GM23338 (cell line): ENCODE results near the gene SEPTIN8. TPM values are rescaled to one million over a fixed set of nuclear protein-coding genes. Genes with fewer than 3 reads are reported as not detected.

Source experiments
- ATAC-seq: fragments of 200-7000 bp; cut with Tn5 transposase; 3 replicates; pipeline ENCODE4 v1.9.1; 2020
- DNase-seq: peaks from one replicate; pipeline ENCODE4 v3.0.0-alpha.2; 2015; ENCODE audit warnings: low spot score
- H2AFZ ChIP-seq: fragments of 200-600 bp; sonication (generic); 2 replicates; pipeline ENCODE4 v1.8.0; 2016; ENCODE audit warnings: antibody characterized with exemption, mild to moderate bottlenecking, moderate library complexity
- H3F3A ChIP-seq: fragments of 200-600 bp; sonication (generic); replicated peaks from 2 replicates; pipeline ENCODE4 v1.8.0; 2017; ENCODE audit warnings: antibody characterized with exemption, mixed run types, low read depth
- H3K27ac ChIP-seq: fragments of 200-600 bp; sonication (generic); 2 replicates; pipeline ENCODE4 v1.6.1; 2016; ENCODE audit warnings: low read depth
- H3K27me3 ChIP-seq: fragments of 200-600 bp; sonication (generic); 2 replicates; pipeline ENCODE4 v1.8.0; 2016; ENCODE audit warnings: mild to moderate bottlenecking, mixed run types, moderate library complexity; ENCODE audit not compliant: insufficient read depth
- H3K36me3 ChIP-seq: fragments of 200-600 bp; sonication (generic); 2 replicates; pipeline ENCODE4 v1.8.0; 2016; ENCODE audit warnings: mild to moderate bottlenecking; ENCODE audit not compliant: insufficient read depth
- H3K4me1 ChIP-seq: fragments of 200-600 bp; sonication (generic); 2 replicates; pipeline ENCODE4 v1.8.0; 2016; ENCODE audit warnings: mild to moderate bottlenecking, moderate library complexity; ENCODE audit not compliant: insufficient read depth
- H3K4me2 ChIP-seq: fragments of 200-600 bp; sonication (generic); 2 replicates; pipeline ENCODE4 v1.7.1; 2017; ENCODE audit warnings: mixed run types
- H3K4me3 ChIP-seq: fragments of 200-600 bp; sonication (generic); 2 replicates; pipeline ENCODE4 v1.6.1; 2016; ENCODE audit warnings: mixed run types
- H3K79me2 ChIP-seq: fragments of 200-600 bp; sonication (generic); replicated peaks from 2 replicates; pipeline ENCODE4 v1.8.0; 2017; ENCODE audit warnings: mild to moderate bottlenecking; ENCODE audit not compliant: insufficient read depth
- H3K9me2 ChIP-seq: fragments of 200-600 bp; sonication (generic); 2 replicates; pipeline ENCODE4 v1.8.0; 2017; ENCODE audit not compliant: insufficient read depth
- H4K20me1 ChIP-seq: fragments of 200-600 bp; sonication (generic); replicated peaks from 2 replicates; pipeline ENCODE4 v1.8.0; 2017; ENCODE audit warnings: mild to moderate bottlenecking; ENCODE audit not compliant: insufficient read depth
- H3K27ac Mint-ChIP-seq: 2 replicates; pipeline ENCODE4 v1.8.0; 2020; ENCODE audit warnings: inconsistent platforms, mild to moderate bottlenecking, moderate library complexity, mixed read lengths
- H3K27me3 Mint-ChIP-seq: 3 replicates; pipeline ENCODE4 v1.8.0; 2022; ENCODE audit warnings: low read depth, mild to moderate bottlenecking, moderate library complexity, mixed read lengths, inconsistent platforms; ENCODE audit not compliant: insufficient read depth, poor library complexity
- H3K36me3 Mint-ChIP-seq: 3 replicates; pipeline ENCODE4 v1.8.0; 2021; ENCODE audit warnings: low read depth, mild to moderate bottlenecking, inconsistent platforms, moderate library complexity, mixed read lengths
- H3K4me1 Mint-ChIP-seq: 3 replicates; pipeline ENCODE4 v1.8.0; 2020; ENCODE audit warnings: mild to moderate bottlenecking, inconsistent platforms, mixed read lengths
- H3K4me3 Mint-ChIP-seq: 3 replicates; pipeline ENCODE4 v1.8.0; 2021; ENCODE audit warnings: moderate library complexity, mild to moderate bottlenecking, inconsistent platforms, mixed read lengths
- H3K9me3 Mint-ChIP-seq: 3 replicates; pipeline ENCODE4 v1.8.0; 2020; ENCODE audit warnings: moderate library complexity, mild to moderate bottlenecking, inconsistent platforms, mixed read lengths
- CREB1 ChIP-seq: fragments of 250-450 bp; sonication (Bioruptor Pico); IDR thresholded peaks from 2 replicates; pipeline ENCODE4 v1.5.0; 2020; ENCODE audit warnings: low read depth, mild to moderate bottlenecking, moderate library complexity
- EZH2 ChIP-seq: fragments of 200-600 bp; sonication (generic); IDR thresholded peaks from one replicate; pipeline ENCODE4 v1.8.0; 2017; ENCODE audit warnings: antibody characterized with exemption, mild to moderate bottlenecking, low read depth; ENCODE audit not compliant: unreplicated experiment
- EZH2phosphoT487 ChIP-seq: fragments of 200-600 bp; sonication (generic); IDR thresholded peaks from one replicate; pipeline ENCODE4 v1.8.1; 2018; ENCODE audit warnings: antibody characterized with exemption; ENCODE audit not compliant: unreplicated experiment
- NANOG ChIP-seq: IDR thresholded peaks from 2 replicates; pipeline ENCODE4 v1.6.1; 2016; ENCODE audit warnings: antibody characterized with exemption, borderline replicate concordance
- POLR2AphosphoS5 ChIP-seq: IDR thresholded peaks from 2 replicates; pipeline ENCODE4 v1.6.1; 2016; ENCODE audit warnings: antibody characterized with exemption, low read depth
- ZNF114 ChIP-seq: fragments of 250-450 bp; sonication (Bioruptor Pico); IDR thresholded peaks from 2 replicates; pipeline ENCODE4 v1.5.0; 2020; ENCODE audit warnings: mild to moderate bottlenecking, moderate library complexity
- polyA plus RNA-seq: library from polyadenylated mRNA; unstranded; fragments of >200 nt; fragmentation: Nextera tagmentation; extraction: Ambion mirVana; gene quantifications from 2 replicates; pipeline ENCODE4 v1.2.1, GENCODE V29; 2016
- total RNA-seq: library from RNA; depleted of rRNA; stranded (reverse); fragments of >200 nt; shearing (Covaris generic); gene quantifications from 2 replicates; pipeline ENCODE4 v1.2.3, GENCODE V29; 2014
- TF ChIP-seq, protein P1 (sequence below), 2 experiments: fragments of 200-600 bp in 1 of 2; sonication (generic) in 1 of 2; conservative IDR thresholded peaks; 2 replicates each; pipeline versions ENCODE4 v1.5.1 to v1.6.1; 2016 to 2017; ENCODE audit warnings: antibody characterized with exemption in 2 of 2, low read depth in 2 of 2, mild to moderate bottlenecking in 2 of 2, moderate library complexity in 1 of 2
- TF ChIP-seq, protein P2 (sequence below): IDR thresholded peaks from 2 replicates; pipeline ENCODE4 v1.6.1; 2016; ENCODE audit warnings: antibody characterized with exemption
- TF ChIP-seq, protein P3 (sequence below): IDR thresholded peaks from one replicate; pipeline ENCODE4 v1.6.1; 2018; ENCODE audit warnings: antibody characterized with exemption; ENCODE audit not compliant: unreplicated experiment

Gene SEPTIN8
- total and polyA plus RNA-seq, 2 experiments from 2014 or later, result 8.8 to 45.0 TPM

DNA sequence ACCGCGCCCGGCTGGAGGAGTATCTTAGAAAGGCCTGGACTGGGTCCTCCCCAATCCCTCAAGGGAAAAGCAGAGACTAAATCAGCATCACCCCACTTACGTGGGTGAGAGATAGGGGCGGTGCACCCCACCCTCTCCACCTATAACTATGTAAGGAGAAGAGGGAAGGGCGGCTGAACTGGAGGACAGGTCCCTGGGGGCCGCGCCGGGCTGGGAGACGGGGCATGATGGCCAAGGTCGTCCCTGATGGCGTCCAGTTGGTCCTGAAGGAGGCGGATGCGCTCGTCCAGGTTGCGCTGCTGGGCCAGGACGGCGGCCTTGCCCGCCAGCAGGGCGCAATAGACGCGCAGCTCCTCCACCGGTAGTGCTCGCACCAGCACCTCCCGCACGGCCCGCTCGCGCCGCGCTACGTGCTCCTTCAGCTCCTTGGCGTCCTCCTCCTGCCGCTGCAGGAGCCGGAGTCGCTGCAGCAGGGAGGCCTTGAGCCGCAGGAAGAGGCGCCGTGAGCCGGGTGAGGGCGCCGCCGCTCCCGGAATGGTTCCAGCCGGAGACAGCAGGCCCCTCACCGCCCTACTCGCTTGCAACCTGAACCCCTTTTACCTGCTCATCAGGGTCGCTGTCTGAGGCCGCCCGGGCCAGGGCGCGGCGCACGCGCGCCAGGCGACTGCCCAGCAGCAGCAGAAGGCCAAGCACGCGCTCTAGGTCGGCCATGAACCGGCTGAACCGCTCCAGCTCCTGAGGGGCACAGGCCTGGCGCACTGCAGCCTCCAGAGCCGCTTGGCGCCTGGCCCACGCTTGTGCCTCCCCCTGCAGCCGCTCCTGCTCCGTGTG lies 45.8 kb upstream of the SEPTIN8 start:
- H3K27me3 Mint-ChIP-seq, result peaks cover 35% of the 10 kb centered on the region
- Histone ChIP-seq H3K79me2 (no peaks in the 10 kb centered on the region), H3K4me3 (peak overlapping the region; percentile 48), H3F3A (peaks cover 23% of the 10 kb centered on the region), H3K27me3 (peaks cover 72% of the 10 kb centered on the region), H3K9me2 (no peaks in the 10 kb centered on the region), H2AFZ (peak overlapping the region; percentile 85; the same call in 1 of the 2 replicates), H3K4me2 (peak overlapping the region; percentile 76), H3K36me3 (no peaks in the 10 kb centered on the region), H3K27ac (no peak overlapping the region), H3K4me1 (peaks cover 19% of the 10 kb centered on the region), H4K20me1 (no peaks in the 10 kb centered on the region; the same call in 1 of the 2 replicates)
- DNase-seq (peak; percentile 88), ATAC-seq (peak; percentile 72)
- peaks cover 19% of the 10 kb centered on the region for H3K4me1 Mint-ChIP-seq
- no peak overlapping the region for H3K27ac Mint-ChIP-seq
- H3K9me3 Mint-ChIP-seq, result no peaks in the 10 kb centered on the region
- TF ChIP-seq, protein P1, sequence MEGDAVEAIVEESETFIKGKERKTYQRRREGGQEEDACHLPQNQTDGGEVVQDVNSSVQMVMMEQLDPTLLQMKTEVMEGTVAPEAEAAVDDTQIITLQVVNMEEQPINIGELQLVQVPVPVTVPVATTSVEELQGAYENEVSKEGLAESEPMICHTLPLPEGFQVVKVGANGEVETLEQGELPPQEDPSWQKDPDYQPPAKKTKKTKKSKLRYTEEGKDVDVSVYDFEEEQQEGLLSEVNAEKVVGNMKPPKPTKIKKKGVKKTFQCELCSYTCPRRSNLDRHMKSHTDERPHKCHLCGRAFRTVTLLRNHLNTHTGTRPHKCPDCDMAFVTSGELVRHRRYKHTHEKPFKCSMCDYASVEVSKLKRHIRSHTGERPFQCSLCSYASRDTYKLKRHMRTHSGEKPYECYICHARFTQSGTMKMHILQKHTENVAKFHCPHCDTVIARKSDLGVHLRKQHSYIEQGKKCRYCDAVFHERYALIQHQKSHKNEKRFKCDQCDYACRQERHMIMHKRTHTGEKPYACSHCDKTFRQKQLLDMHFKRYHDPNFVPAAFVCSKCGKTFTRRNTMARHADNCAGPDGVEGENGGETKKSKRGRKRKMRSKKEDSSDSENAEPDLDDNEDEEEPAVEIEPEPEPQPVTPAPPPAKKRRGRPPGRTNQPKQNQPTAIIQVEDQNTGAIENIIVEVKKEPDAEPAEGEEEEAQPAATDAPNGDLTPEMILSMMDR (conservative IDR thresholded peaks at IDR 0.05; ENCODE audit: low read depth in 2 of 2), result peak in 1 of 2 experiments; percentile 45; a peak in 1 of 4 replicates
- no peak for TF ChIP-seq EZH2phosphoT487
- no peak; the same call in 1 of the 2 replicates for TF ChIP-seq CREB1
- TF ChIP-seq, protein P2, sequence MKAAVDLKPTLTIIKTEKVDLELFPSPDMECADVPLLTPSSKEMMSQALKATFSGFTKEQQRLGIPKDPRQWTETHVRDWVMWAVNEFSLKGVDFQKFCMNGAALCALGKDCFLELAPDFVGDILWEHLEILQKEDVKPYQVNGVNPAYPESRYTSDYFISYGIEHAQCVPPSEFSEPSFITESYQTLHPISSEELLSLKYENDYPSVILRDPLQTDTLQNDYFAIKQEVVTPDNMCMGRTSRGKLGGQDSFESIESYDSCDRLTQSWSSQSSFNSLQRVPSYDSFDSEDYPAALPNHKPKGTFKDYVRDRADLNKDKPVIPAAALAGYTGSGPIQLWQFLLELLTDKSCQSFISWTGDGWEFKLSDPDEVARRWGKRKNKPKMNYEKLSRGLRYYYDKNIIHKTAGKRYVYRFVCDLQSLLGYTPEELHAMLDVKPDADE, result no peak
- TF ChIP-seq POLR2AphosphoS5, result peak; percentile 71
- TF ChIP-seq, protein P3, sequence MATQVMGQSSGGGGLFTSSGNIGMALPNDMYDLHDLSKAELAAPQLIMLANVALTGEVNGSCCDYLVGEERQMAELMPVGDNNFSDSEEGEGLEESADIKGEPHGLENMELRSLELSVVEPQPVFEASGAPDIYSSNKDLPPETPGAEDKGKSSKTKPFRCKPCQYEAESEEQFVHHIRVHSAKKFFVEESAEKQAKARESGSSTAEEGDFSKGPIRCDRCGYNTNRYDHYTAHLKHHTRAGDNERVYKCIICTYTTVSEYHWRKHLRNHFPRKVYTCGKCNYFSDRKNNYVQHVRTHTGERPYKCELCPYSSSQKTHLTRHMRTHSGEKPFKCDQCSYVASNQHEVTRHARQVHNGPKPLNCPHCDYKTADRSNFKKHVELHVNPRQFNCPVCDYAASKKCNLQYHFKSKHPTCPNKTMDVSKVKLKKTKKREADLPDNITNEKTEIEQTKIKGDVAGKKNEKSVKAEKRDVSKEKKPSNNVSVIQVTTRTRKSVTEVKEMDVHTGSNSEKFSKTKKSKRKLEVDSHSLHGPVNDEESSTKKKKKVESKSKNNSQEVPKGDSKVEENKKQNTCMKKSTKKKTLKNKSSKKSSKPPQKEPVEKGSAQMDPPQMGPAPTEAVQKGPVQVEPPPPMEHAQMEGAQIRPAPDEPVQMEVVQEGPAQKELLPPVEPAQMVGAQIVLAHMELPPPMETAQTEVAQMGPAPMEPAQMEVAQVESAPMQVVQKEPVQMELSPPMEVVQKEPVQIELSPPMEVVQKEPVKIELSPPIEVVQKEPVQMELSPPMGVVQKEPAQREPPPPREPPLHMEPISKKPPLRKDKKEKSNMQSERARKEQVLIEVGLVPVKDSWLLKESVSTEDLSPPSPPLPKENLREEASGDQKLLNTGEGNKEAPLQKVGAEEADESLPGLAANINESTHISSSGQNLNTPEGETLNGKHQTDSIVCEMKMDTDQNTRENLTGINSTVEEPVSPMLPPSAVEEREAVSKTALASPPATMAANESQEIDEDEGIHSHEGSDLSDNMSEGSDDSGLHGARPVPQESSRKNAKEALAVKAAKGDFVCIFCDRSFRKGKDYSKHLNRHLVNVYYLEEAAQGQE, result no peak
- H3K36me3 Mint-ChIP-seq, result peaks cover 3% of the 10 kb centered on the region; the same call in 2 of the 3 replicates
- peak overlapping the region; percentile 57; the same call in 2 of the 3 replicates for H3K4me3 Mint-ChIP-seq

DNA sequence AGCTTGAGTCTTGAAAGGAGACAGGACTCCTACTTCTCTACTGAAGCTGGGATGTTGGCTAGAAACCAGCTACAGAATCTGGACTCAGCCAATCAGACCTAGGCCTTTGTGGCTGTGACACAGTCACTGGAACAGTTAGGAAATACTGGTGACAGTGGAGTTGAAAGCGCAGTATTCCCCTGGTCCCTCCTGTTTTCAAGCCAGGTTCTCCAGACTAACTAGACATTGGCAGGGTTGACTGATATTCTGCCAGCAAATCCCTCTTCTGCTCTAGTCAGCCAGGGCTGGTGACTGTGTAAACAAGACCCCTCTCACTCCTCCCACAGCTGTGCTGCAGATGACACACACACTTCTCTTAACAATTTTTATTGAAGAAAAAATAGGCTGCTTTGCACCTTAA lies 44.8 kb upstream of the SEPTIN8 start:
- Histone ChIP-seq H3K36me3 (no peaks in the 10 kb centered on the region), H2AFZ (no peak overlapping the region), H3K4me2 (no peak overlapping the region), H3K79me2 (no peaks in the 10 kb centered on the region), H3K9me2 (no peaks in the 10 kb centered on the region), H3K4me1 (peaks cover 19% of the 10 kb centered on the region), H3K4me3 (no peak overlapping the region), H3K27me3 (peaks cover 69% of the 10 kb centered on the region), H3F3A (peaks cover 20% of the 10 kb centered on the region), H3K27ac (no peak overlapping the region), H4K20me1 (no peaks in the 10 kb centered on the region; the same call in 1 of the 2 replicates)
- DNase-seq, result no peak
- Mint-ChIP-seq H3K4me3 (no peak overlapping the region), H3K27ac (no peak overlapping the region), H3K9me3 (no peaks in the 10 kb centered on the region), H3K4me1 (peaks cover 16% of the 10 kb centered on the region), H3K27me3 (peaks cover 28% of the 10 kb centered on the region), H3K36me3 (peaks cover 3% of the 10 kb centered on the region; the same call in 2 of the 3 replicates)
- ATAC-seq, result no peak
- TF ChIP-seq EZH2 (no peak), NANOG (no peak), EZH2phosphoT487 (no peak), ZNF114 (CRISPR knock-in tag) (no peak)
- TF ChIP-seq, protein P3, result no peak
- TF ChIP-seq, protein P1 (conservative IDR thresholded peaks at IDR 0.05; ENCODE audit: low read depth in 2 of 2), result no peak
